ENCODE data around the gene YWHAG. TPM values are rescaled to one million over a fixed set of nuclear protein-coding genes. Genes with fewer than 3 reads are reported as not detected.
A peak's percentile ranks its signal among the peaks of the same experiment; 100 is the strongest.

YWHAG gene
- total and polyA plus RNA-seq, 9 of the 15 experiments (the other 6 are each of a cell fraction or from before 2014, with no cell fraction given): 30.4 to 246 (median 94.5) TPM

DNA sequence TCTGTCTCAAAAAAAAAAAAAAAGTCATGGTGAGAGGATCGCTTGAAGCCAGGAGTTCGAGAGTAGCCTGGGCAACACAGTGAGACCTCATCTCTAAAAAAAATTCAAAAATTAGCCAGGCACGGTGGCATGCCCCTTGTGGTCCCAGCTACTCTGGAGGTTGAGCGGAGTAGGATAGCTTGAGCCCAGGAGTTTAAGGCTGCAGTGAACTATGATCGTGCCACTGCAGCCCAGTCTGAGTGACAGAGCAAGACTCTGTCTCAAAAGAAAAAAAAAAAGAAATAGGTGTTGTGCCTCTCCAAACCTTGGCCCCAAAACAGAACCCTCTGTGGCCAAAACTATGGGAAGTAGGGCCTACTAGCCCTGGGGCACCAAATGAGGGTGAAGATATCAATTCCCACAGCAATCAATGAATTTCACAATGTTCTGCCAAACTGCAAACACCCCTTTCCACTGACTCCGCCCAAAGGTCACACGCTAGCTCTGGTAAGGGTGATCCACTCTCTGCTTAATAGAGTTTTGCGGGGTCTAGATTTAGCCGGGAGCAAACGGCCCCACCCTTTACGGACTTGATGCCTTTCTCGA lies 33.8 kb upstream of the YWHAG start (continued):
- TF ChIP-seq, protein P1, sequence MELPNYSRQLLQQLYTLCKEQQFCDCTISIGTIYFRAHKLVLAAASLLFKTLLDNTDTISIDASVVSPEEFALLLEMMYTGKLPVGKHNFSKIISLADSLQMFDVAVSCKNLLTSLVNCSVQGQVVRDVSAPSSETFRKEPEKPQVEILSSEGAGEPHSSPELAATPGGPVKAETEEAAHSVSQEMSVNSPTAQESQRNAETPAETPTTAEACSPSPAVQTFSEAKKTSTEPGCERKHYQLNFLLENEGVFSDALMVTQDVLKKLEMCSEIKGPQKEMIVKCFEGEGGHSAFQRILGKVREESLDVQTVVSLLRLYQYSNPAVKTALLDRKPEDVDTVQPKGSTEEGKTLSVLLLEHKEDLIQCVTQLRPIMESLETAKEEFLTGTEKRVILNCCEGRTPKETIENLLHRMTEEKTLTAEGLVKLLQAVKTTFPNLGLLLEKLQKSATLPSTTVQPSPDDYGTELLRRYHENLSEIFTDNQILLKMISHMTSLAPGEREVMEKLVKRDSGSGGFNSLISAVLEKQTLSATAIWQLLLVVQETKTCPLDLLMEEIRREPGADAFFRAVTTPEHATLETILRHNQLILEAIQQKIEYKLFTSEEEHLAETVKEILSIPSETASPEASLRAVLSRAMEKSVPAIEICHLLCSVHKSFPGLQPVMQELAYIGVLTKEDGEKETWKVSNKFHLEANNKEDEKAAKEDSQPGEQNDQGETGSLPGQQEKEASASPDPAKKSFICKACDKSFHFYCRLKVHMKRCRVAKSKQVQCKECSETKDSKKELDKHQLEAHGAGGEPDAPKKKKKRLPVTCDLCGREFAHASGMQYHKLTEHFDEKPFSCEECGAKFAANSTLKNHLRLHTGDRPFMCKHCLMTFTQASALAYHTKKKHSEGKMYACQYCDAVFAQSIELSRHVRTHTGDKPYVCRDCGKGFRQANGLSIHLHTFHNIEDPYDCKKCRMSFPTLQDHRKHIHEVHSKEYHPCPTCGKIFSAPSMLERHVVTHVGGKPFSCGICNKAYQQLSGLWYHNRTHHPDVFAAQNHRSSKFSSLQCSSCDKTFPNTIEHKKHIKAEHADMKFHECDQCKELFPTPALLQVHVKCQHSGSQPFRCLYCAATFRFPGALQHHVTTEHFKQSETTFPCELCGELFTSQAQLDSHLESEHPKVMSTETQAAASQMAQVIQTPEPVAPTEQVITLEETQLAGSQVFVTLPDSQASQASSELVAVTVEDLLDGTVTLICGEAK (IDR thresholded peaks at IDR 0.05): no peak
- TF ChIP-seq, protein P1 (CRISPR knock-in tag; IDR thresholded peaks at IDR 0.05): no peak
- TF ChIP-seq, protein P2, sequence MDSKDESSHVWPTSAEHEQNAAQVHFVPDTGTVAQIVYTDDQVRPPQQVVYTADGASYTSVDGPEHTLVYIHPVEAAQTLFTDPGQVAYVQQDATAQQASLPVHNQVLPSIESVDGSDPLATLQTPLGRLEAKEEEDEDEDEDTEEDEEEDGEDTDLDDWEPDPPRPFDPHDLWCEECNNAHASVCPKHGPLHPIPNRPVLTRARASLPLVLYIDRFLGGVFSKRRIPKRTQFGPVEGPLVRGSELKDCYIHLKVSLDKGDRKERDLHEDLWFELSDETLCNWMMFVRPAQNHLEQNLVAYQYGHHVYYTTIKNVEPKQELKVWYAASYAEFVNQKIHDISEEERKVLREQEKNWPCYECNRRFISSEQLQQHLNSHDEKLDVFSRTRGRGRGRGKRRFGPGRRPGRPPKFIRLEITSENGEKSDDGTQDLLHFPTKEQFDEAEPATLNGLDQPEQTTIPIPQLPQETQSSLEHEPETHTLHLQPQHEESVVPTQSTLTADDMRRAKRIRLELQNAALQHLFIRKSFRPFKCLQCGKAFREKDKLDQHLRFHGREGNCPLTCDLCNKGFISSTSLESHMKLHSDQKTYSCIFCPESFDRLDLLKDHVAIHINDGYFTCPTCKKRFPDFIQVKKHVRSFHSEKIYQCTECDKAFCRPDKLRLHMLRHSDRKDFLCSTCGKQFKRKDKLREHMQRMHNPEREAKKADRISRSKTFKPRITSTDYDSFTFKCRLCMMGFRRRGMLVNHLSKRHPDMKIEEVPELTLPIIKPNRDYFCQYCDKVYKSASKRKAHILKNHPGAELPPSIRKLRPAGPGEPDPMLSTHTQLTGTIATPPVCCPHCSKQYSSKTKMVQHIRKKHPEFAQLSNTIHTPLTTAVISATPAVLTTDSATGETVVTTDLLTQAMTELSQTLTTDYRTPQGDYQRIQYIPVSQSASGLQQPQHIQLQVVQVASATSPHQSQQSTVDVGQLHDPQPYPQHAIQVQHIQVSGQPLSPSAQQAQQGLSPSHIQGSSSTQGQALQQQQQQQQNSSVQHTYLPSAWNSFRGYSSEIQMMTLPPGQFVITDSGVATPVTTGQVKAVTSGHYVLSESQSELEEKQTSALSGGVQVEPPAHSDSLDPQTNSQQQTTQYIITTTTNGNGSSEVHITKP (IDR thresholded peaks at IDR 0.05; ENCODE audit: partially characterized antibody): peak; percentile 33
- no peak for TF ChIP-seq ETV1 (tag; conservative IDR thresholded peaks at IDR 0.05; ENCODE audit: low read depth)
- peak in 1 of 2 experiments; percentile 14; a peak in 1 of 4 replicates for TF ChIP-seq FOXK2 (conservative IDR thresholded peaks at IDR 0.05 in 1 of 2, IDR thresholded peaks at IDR 0.05 in 1 of 2; ENCODE audit: low read depth in 2 of 2)
- no peak for TF ChIP-seq HIVEP1 (CRISPR knock-in tag; IDR thresholded peaks at IDR 0.05)
- TF ChIP-seq BRF1 (IDR thresholded peaks at IDR 0.05; ENCODE audit: borderline replicate concordance, extremely low read depth, insufficient read length): no peak
- TF ChIP-seq, protein P3, sequence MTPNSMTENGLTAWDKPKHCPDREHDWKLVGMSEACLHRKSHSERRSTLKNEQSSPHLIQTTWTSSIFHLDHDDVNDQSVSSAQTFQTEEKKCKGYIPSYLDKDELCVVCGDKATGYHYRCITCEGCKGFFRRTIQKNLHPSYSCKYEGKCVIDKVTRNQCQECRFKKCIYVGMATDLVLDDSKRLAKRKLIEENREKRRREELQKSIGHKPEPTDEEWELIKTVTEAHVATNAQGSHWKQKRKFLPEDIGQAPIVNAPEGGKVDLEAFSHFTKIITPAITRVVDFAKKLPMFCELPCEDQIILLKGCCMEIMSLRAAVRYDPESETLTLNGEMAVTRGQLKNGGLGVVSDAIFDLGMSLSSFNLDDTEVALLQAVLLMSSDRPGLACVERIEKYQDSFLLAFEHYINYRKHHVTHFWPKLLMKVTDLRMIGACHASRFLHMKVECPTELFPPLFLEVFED (CRISPR knock-in tag; conservative IDR thresholded peaks at IDR 0.05): no peak
- TF ChIP-seq, protein P4, sequence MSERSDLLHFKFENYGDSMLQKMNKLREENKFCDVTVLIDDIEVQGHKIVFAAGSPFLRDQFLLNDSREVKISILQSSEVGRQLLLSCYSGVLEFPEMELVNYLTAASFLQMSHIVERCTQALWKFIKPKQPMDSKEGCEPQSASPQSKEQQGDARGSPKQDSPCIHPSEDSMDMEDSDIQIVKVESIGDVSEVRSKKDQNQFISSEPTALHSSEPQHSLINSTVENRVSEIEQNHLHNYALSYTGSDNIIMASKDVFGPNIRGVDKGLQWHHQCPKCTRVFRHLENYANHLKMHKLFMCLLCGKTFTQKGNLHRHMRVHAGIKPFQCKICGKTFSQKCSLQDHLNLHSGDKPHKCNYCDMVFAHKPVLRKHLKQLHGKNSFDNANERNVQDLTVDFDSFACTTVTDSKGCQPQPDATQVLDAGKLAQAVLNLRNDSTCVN (CRISPR knock-in tag; IDR thresholded peaks at IDR 0.05): no peak
